HCT116 (cell line): ENCODE measurements around the gene DDX3X. TPM values are rescaled to one million over a fixed set of nuclear protein-coding genes. Genes with fewer than 3 reads are reported as not detected.

Experiments used
- ATAC-seq: fragments of 200-7000 bp; cut with Tn5 transposase; 2 replicates; pipeline ENCODE4 v1.9.1; 2020; ENCODE audit warnings: mild to moderate bottlenecking, moderate library complexity
- BruUV-seq: library from RNA; stranded (reverse); fragments of 400-500 nt; replicated peaks from 2 replicates; lab custom pipeline; 2021; lab: Mats Ljungman, UMichigan
- CTCF ChIA-PET: fragments of 300-600 bp; sonication (Branson Sonifier 250); formaldehyde crosslinking; loops from one replicate; lab custom pipeline; 2021; ENCODE audit warnings: antibody characterized with exemption; lab: Charles Lee
- POLR2A ChIA-PET: fragments of 300-600, 350-600 bp; sonication (Branson Sonifier 250); formaldehyde crosslinking; loops from one replicate; lab custom pipeline; 2021; ENCODE audit warnings: antibody characterized with exemption; lab: Charles Lee
- RAD21 ChIA-PET, 2 experiments: fragments of 300-600 bp; sonication (Branson Sonifier 250); formaldehyde crosslinking; loops; one replicate each; lab custom pipeline; 2023; ENCODE audit warnings: low total read pairs in 2 of 2; ENCODE audit not compliant: uncharacterized antibody in 2 of 2, unreplicated experiment in 2 of 2, low non-redundant PET in 1 of 2; lab: Charles Lee
- DNase-seq: peaks from one replicate; pipeline ENCODE4 v3.0.0-alpha.2; 2010; ENCODE audit warnings: low read depth, low spot score
- H2AFZ ChIP-seq: fragments of 200-600 bp; shearing (Covaris generic), sonication (generic); 2 replicates; pipeline ENCODE4 v1.6.1; 2017; ENCODE audit warnings: low read depth, mixed run types, mixed read lengths, antibody characterized with exemption, low read length; ENCODE audit not compliant: poor library complexity, severe bottlenecking
- H3K27ac ChIP-seq: 2 replicates; pipeline ENCODE4 v1.5.1; 2012; ENCODE audit warnings: low read depth, low read length
- H3K27me3 ChIP-seq: fragments of 200-600 bp; sonication (generic); 2 replicates; pipeline ENCODE4 v1.6.1; 2016; ENCODE audit warnings: mixed run types, low read length, mixed read lengths; ENCODE audit not compliant: insufficient read depth
- H3K36me3 ChIP-seq, 2 experiments: fragments of 200-500 bp in 1 of 2; fragments of 200-600 bp in 1 of 2; sonication (Bioruptor generic) in 1 of 2; sonication (generic) in 1 of 2; 2 replicates each; pipeline versions ENCODE4 v1.5.1 to v1.6.1; 2014 to 2016; ENCODE audit warnings: low read length in 2 of 2, inconsistent platforms in 1 of 2, mixed read lengths in 1 of 2, mixed run types in 1 of 2; ENCODE audit not compliant: insufficient read depth in 2 of 2, control insufficient read depth in 1 of 2
- H3K4me1 ChIP-seq, 2 experiments: fragments of 200-600 bp in 1 of 2; sonication (generic) in 1 of 2; 2 replicates each; pipeline versions ENCODE4 v1.5.1 to v1.6.1; 2012 to 2017; ENCODE audit warnings: low read length in 2 of 2, inconsistent platforms in 1 of 2, mild to moderate bottlenecking in 1 of 2, mixed read lengths in 1 of 2, mixed run types in 1 of 2, moderate library complexity in 1 of 2; ENCODE audit not compliant: insufficient read depth in 2 of 2, control insufficient read depth in 1 of 2
- H3K4me2 ChIP-seq: fragments of 200-600 bp; sonication (generic); 2 replicates; pipeline ENCODE4 v1.6.1; 2017; ENCODE audit warnings: mixed run types, low read length, mixed read lengths
- H3K4me3 ChIP-seq, 2 experiments: fragments of 200-600 bp in 1 of 2; sonication (generic) in 1 of 2; replicated peaks in 1 of 2; 2 replicates each; pipeline ENCODE4 v1.5.1; 2011 to 2016; ENCODE audit warnings: low read length in 2 of 2, control low read depth in 1 of 2, low read depth in 1 of 2, mild to moderate bottlenecking in 1 of 2, mixed read lengths in 1 of 2, mixed run types in 1 of 2
- H3K79me2 ChIP-seq: fragments of 200-600 bp; sonication (generic); 2 replicates; pipeline ENCODE4 v1.6.1; 2017; ENCODE audit warnings: mild to moderate bottlenecking, mixed run types, low read length, moderate library complexity, mixed read lengths; ENCODE audit not compliant: insufficient read depth
- H3K9ac ChIP-seq: fragments of 200-600 bp; sonication (generic); 2 replicates; pipeline ENCODE4 v1.6.1; 2016; ENCODE audit warnings: low read length, mixed read lengths
- H3K9me2 ChIP-seq: fragments of 200-600 bp; sonication (generic), shearing (Covaris generic); 2 replicates; pipeline ENCODE4 v1.6.1; 2017; ENCODE audit warnings: mixed run types, mild to moderate bottlenecking, moderate library complexity; ENCODE audit not compliant: insufficient read depth
- H3K9me3 ChIP-seq, 2 experiments: fragments of 200-500 bp in 1 of 2; fragments of 200-600 bp in 1 of 2; sonication (Bioruptor generic) in 1 of 2; sonication (generic) in 1 of 2; 2 replicates each; pipeline ENCODE4 v1.6.1; 2014 to 2017; ENCODE audit warnings: low read length in 2 of 2, mixed read lengths in 2 of 2, inconsistent platforms in 1 of 2, low read depth in 1 of 2, mild to moderate bottlenecking in 1 of 2, mixed run types in 1 of 2, moderate library complexity in 1 of 2; ENCODE audit not compliant: control insufficient read depth in 1 of 2, insufficient read depth in 1 of 2
- H4K20me1 ChIP-seq: fragments of 200-600 bp; sonication (generic), shearing (Covaris generic); 2 replicates; pipeline ENCODE4 v1.6.1; 2017; ENCODE audit warnings: mixed run types, mild to moderate bottlenecking, moderate library complexity; ENCODE audit not compliant: insufficient read depth
- CBX3 ChIP-seq: IDR thresholded peaks from 2 replicates; pipeline ENCODE4 v1.6.1; 2012; ENCODE audit warnings: low read depth
- ELF1 ChIP-seq: IDR thresholded peaks from 2 replicates; pipeline ENCODE4 v1.6.1; 2012; ENCODE audit warnings: low read depth, borderline replicate concordance
- POLR2A ChIP-seq: IDR thresholded peaks from 2 replicates; pipeline ENCODE4 v1.7.0; 2011; ENCODE audit warnings: borderline replicate concordance; ENCODE audit not compliant: insufficient read depth, insufficient read length; ENCODE audit errors: extremely low read depth
- RAD21 ChIP-seq: IDR thresholded peaks from 2 replicates; pipeline ENCODE4 v1.6.1; 2012; ENCODE audit warnings: low read depth, mild to moderate bottlenecking
- SP1 ChIP-seq: IDR thresholded peaks from 2 replicates; pipeline ENCODE4 v1.6.1; 2012; ENCODE audit warnings: low read depth
- intact Hi-C: fragments of 100-400 bp; cut with micrococcal nuclease; formaldehyde crosslinking; loops from 2 replicates; pipeline ENCODE4 v1.10.0; 2022
- total RNA-seq: library from RNA; stranded (reverse); gene quantifications from one replicate; pipeline ENCODE4 v1.2.1, GENCODE V29; 2021; ENCODE audit not compliant: unreplicated experiment
- TF ChIP-seq, protein P1 (sequence below), 3 experiments: fragments of 200-600 bp in 1 of 3; sonication (generic) in 1 of 3; IDR thresholded peaks in 2 of 3; conservative IDR thresholded peaks in 1 of 3; 2 replicates each; pipeline ENCODE4 v1.5.1; 2012 to 2017; ENCODE audit warnings: low read depth in 2 of 3, low read length in 2 of 3, antibody characterized with exemption in 1 of 3, borderline replicate concordance in 1 of 3, control low read depth in 1 of 3, mild to moderate bottlenecking in 1 of 3, mixed read lengths in 1 of 3, mixed run types in 1 of 3, moderate library complexity in 1 of 3; ENCODE audit not compliant: insufficient read depth in 1 of 3

DDX3X gene
- total RNA-seq, 1 experiment from 2014 or later: 253 TPM

DNA sequence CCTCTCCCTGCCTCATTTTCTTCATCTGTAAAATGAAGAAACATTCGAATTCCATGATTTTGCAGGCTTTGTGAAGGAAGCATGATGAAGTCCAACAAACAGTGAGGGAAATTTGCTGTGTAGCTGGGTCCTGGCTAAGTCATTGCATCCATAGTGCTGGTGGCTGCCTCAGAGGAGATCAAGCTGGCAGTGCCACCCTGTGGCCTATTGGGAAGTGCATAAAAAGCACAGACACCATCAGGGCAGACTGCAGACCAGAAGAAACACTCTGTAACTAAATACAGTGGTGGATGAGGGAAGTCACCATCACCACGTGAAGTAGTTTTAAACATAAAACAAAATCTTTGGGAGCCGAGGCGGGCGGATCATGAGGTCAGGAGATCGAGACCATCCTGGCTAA is 40.7 kb upstream of the DDX3X start:
- H3K4me1 ChIP-seq: no peaks in the 10 kb centered on the region
- RAD21 ChIA-PET: no interaction called here
- H3K9me2 ChIP-seq: no peaks in the 10 kb centered on the region
- no peak overlapping the region for H2AFZ ChIP-seq
- no TSS peak for BruUV-seq
- H3K27ac ChIP-seq: no peak overlapping the region
- peak; percentile 6 for DNase-seq
- no peaks in the 10 kb centered on the region for H3K79me2 ChIP-seq
- no peaks in the 10 kb centered on the region for H4K20me1 ChIP-seq
- no peaks in the 10 kb centered on the region for H3K36me3 ChIP-seq
- ATAC-seq: peak; percentile 88
- CTCF ChIA-PET: interaction anchor here (1.4 kb wide), 1 partner anchor 178 kb away, joined by 3 read pairs; no protein-coding TSS in a partner anchor
- no peak overlapping the region for H3K4me3 ChIP-seq
- no peaks in the 10 kb centered on the region; a peak in 1 of 4 replicates for H3K9me3 ChIP-seq
- no peak overlapping the region for H3K9ac ChIP-seq
- intact Hi-C loops: no loop called here
- TF ChIP-seq SP1 (no peak), RAD21 (peak; percentile 43)
- TF ChIP-seq, protein P1, sequence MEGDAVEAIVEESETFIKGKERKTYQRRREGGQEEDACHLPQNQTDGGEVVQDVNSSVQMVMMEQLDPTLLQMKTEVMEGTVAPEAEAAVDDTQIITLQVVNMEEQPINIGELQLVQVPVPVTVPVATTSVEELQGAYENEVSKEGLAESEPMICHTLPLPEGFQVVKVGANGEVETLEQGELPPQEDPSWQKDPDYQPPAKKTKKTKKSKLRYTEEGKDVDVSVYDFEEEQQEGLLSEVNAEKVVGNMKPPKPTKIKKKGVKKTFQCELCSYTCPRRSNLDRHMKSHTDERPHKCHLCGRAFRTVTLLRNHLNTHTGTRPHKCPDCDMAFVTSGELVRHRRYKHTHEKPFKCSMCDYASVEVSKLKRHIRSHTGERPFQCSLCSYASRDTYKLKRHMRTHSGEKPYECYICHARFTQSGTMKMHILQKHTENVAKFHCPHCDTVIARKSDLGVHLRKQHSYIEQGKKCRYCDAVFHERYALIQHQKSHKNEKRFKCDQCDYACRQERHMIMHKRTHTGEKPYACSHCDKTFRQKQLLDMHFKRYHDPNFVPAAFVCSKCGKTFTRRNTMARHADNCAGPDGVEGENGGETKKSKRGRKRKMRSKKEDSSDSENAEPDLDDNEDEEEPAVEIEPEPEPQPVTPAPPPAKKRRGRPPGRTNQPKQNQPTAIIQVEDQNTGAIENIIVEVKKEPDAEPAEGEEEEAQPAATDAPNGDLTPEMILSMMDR (IDR thresholded peaks at IDR 0.05 in 2 of 3, conservative IDR thresholded peaks at IDR 0.05 in 1 of 3; ENCODE audit: borderline replicate concordance in 1 of 3, insufficient read depth in 1 of 3, low read depth in 2 of 3, low read length in 2 of 3): peak; percentile 18 to 46 (median 38); a peak in 5 of 6 replicates
- TF ChIP-seq, all 23 proteins: peak for 2
- Histone ChIP-seq H3K27me3 (no peaks in the 10 kb centered on the region), H3K4me2 (no peak overlapping the region)
- POLR2A ChIA-PET: no interaction called here

DNA sequence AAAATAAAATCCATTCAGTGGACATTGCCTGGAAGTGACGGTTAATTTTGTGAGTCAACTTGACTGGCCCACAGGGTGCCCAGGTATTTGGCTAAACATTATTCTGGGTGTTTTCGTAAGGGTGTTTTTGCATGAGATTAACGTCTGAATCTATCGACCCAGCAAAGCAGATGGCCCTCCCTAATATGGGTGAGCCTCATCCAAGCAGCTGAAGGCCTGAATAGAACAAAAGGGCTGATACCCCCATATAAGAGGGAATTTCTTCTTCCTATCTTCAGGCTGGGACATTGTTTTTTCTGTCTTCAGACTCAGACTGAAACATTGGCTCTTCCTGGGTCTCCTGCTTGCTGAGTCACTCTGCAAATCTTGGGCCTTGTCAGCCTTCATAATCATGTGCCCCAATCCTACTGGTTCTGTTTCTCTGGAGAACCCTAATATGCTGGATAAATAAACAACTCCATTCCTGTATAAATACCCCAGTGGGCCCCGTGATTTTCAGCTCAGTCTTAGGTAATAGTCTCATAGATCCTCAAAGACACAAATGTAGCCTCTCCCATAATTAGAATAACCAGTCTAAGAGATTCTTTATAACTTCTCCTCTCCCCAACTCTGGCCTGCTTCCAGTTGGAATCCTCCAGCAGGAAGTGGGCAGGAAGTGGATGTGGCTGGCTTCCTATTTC is 33.1 kb upstream of the DDX3X start:
- no peak for DNase-seq
- H3K27ac ChIP-seq: no peak overlapping the region

More for the DNA sequence above, 33.1 kb upstream of the DDX3X start:
- Histone ChIP-seq H3K4me3 (no peak overlapping the region), H3K9me3 (no peaks in the 10 kb centered on the region), H3K9ac (no peak overlapping the region), H2AFZ (no peak overlapping the region), H3K79me2 (no peaks in the 10 kb centered on the region), H3K9me2 (no peaks in the 10 kb centered on the region), H3K4me2 (no peak overlapping the region), H4K20me1 (no peaks in the 10 kb centered on the region), H3K36me3 (no peaks in the 10 kb centered on the region), H3K27me3 (no peaks in the 10 kb centered on the region), H3K4me1 (peaks cover 7 to 18% of the 10 kb centered on the region in 2 experiments; a peak in 3 of 4 replicates)
- TF ChIP-seq SP1 (no peak), POLR2A (no peak), RAD21 (no peak), CBX3 (no peak), ELF1 (no peak)
- TF ChIP-seq, protein P1 (IDR thresholded peaks at IDR 0.05 in 2 of 3, conservative IDR thresholded peaks at IDR 0.05 in 1 of 3; ENCODE audit: borderline replicate concordance in 1 of 3, insufficient read depth in 1 of 3, low read depth in 2 of 3, low read length in 2 of 3): no peak
- RAD21 ChIA-PET: no interaction called here
- POLR2A ChIA-PET: no interaction called here
- no TSS peak for BruUV-seq
- CTCF ChIA-PET: no interaction called here
- no peak for ATAC-seq
- intact Hi-C loops: no loop called here
